OCI-LY7 (cell line): ENCODE measurements around the gene CIZ1. TPM values are rescaled to one million over a fixed set of nuclear protein-coding genes. Genes with fewer than 3 reads are reported as not detected.

ENCODE experiments used
- BruUV-seq: library from RNA; stranded (reverse); fragments of 400-500 nt; replicated peaks from 2 replicates; lab custom pipeline; 2021; lab: Mats Ljungman, UMichigan
- CTCF ChIA-PET: fragments of 300-600 bp; sonication (Branson Sonifier 250); formaldehyde crosslinking; loops from one replicate; lab custom pipeline; 2022; ENCODE audit warnings: antibody characterized with exemption; ENCODE audit not compliant: unreplicated experiment; lab: Charles Lee
- POLR2A ChIA-PET: fragments of 300-600 bp; sonication (Branson Sonifier 250); formaldehyde crosslinking; loops from one replicate; lab custom pipeline; 2022; ENCODE audit warnings: antibody characterized with exemption; lab: Charles Lee
- DNase-seq: peaks from one replicate; pipeline ENCODE4 v3.0.0-alpha.2; 2015; ENCODE audit warnings: low spot score
- H2AFZ ChIP-seq: fragments of 200-600 bp; sonication (generic), shearing (Covaris generic); 2 replicates; pipeline ENCODE4 v1.6.1; 2014; ENCODE audit warnings: mild to moderate bottlenecking, antibody characterized with exemption, low read length, moderate library complexity
- H3K27ac ChIP-seq: fragments of 200-600 bp; sonication (generic); 2 replicates; pipeline ENCODE4 v1.5.1; 2014; ENCODE audit warnings: mixed run types, low read depth, mild to moderate bottlenecking, moderate library complexity, low read length, inconsistent platforms; ENCODE audit not compliant: poor library complexity, severe bottlenecking
- H3K36me3 ChIP-seq: fragments of 200-600 bp; sonication (generic); 2 replicates; pipeline ENCODE4 v1.6.1; 2014; ENCODE audit warnings: mild to moderate bottlenecking, antibody characterized with exemption, low read length, moderate library complexity, mixed read lengths; ENCODE audit not compliant: insufficient read depth
- H3K4me1 ChIP-seq: fragments of 200-600 bp; sonication (generic); 2 replicates; pipeline ENCODE4 v1.5.1; 2014; ENCODE audit warnings: mild to moderate bottlenecking, low read length; ENCODE audit not compliant: insufficient read depth, poor library complexity, severe bottlenecking
- H3K4me2 ChIP-seq: fragments of 200-600 bp; sonication (generic); 2 replicates; pipeline ENCODE4 v1.6.1; 2014; ENCODE audit warnings: mild to moderate bottlenecking, low read length
- H3K4me3 ChIP-seq: fragments of 200-600 bp; sonication (generic); 2 replicates; pipeline ENCODE4 v1.5.1; 2014; ENCODE audit warnings: mild to moderate bottlenecking, low read depth, low read length; ENCODE audit not compliant: poor library complexity, severe bottlenecking
- H3K79me2 ChIP-seq: fragments of 200-600 bp; sonication (generic); 2 replicates; pipeline ENCODE4 v1.6.1; 2016; ENCODE audit warnings: low read depth, mild to moderate bottlenecking, low read length, moderate library complexity, mixed read lengths; ENCODE audit not compliant: insufficient read depth
- H3K9me2 ChIP-seq: fragments of 200-600 bp; sonication (generic); 2 replicates; pipeline ENCODE4 v1.6.1; 2016; ENCODE audit warnings: mild to moderate bottlenecking, low read length, mixed read lengths; ENCODE audit not compliant: insufficient read depth
- H3K9me3 ChIP-seq: fragments of 200-600 bp; sonication (generic); 2 replicates; pipeline ENCODE4 v1.6.1; 2014; ENCODE audit warnings: mild to moderate bottlenecking, mixed run types, low read length, mixed read lengths
- H4K20me1 ChIP-seq: fragments of 200-600 bp; sonication (generic); 2 replicates; pipeline ENCODE4 v1.6.1; 2014; ENCODE audit warnings: mild to moderate bottlenecking, antibody characterized with exemption, low read length, moderate library complexity, mixed read lengths; ENCODE audit not compliant: insufficient read depth
- CTCF ChIP-seq: fragments of 200-600 bp; sonication (generic); conservative IDR thresholded peaks from 2 replicates; pipeline ENCODE4 v1.5.1; 2014; ENCODE audit warnings: mild to moderate bottlenecking, antibody characterized with exemption, low read length, moderate library complexity, mixed read lengths
- EZH2phosphoT487 ChIP-seq: fragments of 200-600 bp; sonication (generic); IDR thresholded peaks from 2 replicates; pipeline ENCODE4 v1.6.1; 2018; ENCODE audit warnings: low read depth, borderline replicate concordance, mild to moderate bottlenecking, mixed run types, antibody characterized with exemption, low read length, moderate library complexity, mixed read lengths
- intact Hi-C: fragments of 100-400 bp; cut with micrococcal nuclease; formaldehyde crosslinking; loops from one replicate; pipeline ENCODE4 v1.10.0; 2022; ENCODE audit not compliant: unreplicated experiment
- total RNA-seq, 2 experiments: library from RNA; depleted of rRNA in 1 of 2; stranded (reverse); fragments of >200 nt in 1 of 2; shearing (Covaris generic) in 1 of 2; gene quantifications; 2 replicates each; pipeline ENCODE4 v1.2.3, GENCODE V29; 2014 to 2022

Gene CIZ1
- total RNA-seq, 2 experiments from 2014 or later: 45.4 to 121 TPM

GRCh38 chr9:128193469-128194096 lies 2.2 kb upstream of the CIZ1 start:
- no peak for DNase-seq
- H3K36me3 ChIP-seq: peaks cover 8% of the 10 kb centered on the region
- H3K9me2 ChIP-seq: no peaks in the 10 kb centered on the region
- intact Hi-C loops: loop anchor here (5.0 kb wide), 1 partner anchor 66 kb away; the partner anchor contains the start of gene PTGES2
- H3K4me3 ChIP-seq: no peak overlapping the region
- CTCF ChIA-PET: interaction anchor here (0.6 kb wide), 1 partner anchor 134 kb away, joined by 4 read pairs; no protein-coding TSS in a partner anchor
- no peaks in the 10 kb centered on the region for H3K9me3 ChIP-seq
- H2AFZ ChIP-seq: no peak overlapping the region
- POLR2A ChIA-PET: no interaction called here
- no TSS peak for BruUV-seq
- H3K4me2 ChIP-seq: no peak overlapping the region
- H3K4me1 ChIP-seq: peaks cover 16% of the 10 kb centered on the region
- TF ChIP-seq EZH2phosphoT487: no peak
- TF ChIP-seq CTCF: no peak
- no peaks in the 10 kb centered on the region for H4K20me1 ChIP-seq
- no peaks in the 10 kb centered on the region for H3K79me2 ChIP-seq
- H3K27ac ChIP-seq: no peak overlapping the region

- H3K4me1 ChIP-seq: peaks cover 16% of the 10 kb centered on the region
- TF ChIP-seq CTCF (no peak; the same call in 1 of the 2 replicates), EZH2phosphoT487 (no peak)
- H3K27ac ChIP-seq: no peak overlapping the region
- intact Hi-C loops: loop anchor here (5.0 kb wide), 1 partner anchor 65 kb away; the partner anchor contains the start of gene PTGES2
- H3K4me3 ChIP-seq: no peak overlapping the region
- no peak for DNase-seq
- peak overlapping the region; percentile 5; the same call in 1 of the 2 replicates for H3K4me2 ChIP-seq
- BruUV-seq: no TSS peak
- ChIA-PET POLR2A (no interaction called here), CTCF (interaction anchor here (0.6 kb wide), 1 partner anchor 133 kb away, joined by 4 read pairs; no protein-coding TSS in a partner anchor)
- no peaks in the 10 kb centered on the region for H4K20me1 ChIP-seq
- H3K36me3 ChIP-seq: peaks cover 14% of the 10 kb centered on the region
- H3K79me2 ChIP-seq: no peaks in the 10 kb centered on the region
- H2AFZ ChIP-seq: no peak overlapping the region
- H3K9me2 ChIP-seq: no peaks in the 10 kb centered on the region
- H3K9me3 ChIP-seq: no peaks in the 10 kb centered on the region
Observed at GRCh38 chr9:128192601-128193371, 1.4 kb upstream of the CIZ1 start.
